ENCODE results near the gene HNF1B.
A peak's percentile ranks its signal among the peaks of the same experiment; 100 is the strongest.
"Not testable (repeated sequence)": the region's sequence is repeated elsewhere in the genome, so short reads cannot be mapped to it uniquely, and the experiment has no call there.

The HNF1B gene, protein sequence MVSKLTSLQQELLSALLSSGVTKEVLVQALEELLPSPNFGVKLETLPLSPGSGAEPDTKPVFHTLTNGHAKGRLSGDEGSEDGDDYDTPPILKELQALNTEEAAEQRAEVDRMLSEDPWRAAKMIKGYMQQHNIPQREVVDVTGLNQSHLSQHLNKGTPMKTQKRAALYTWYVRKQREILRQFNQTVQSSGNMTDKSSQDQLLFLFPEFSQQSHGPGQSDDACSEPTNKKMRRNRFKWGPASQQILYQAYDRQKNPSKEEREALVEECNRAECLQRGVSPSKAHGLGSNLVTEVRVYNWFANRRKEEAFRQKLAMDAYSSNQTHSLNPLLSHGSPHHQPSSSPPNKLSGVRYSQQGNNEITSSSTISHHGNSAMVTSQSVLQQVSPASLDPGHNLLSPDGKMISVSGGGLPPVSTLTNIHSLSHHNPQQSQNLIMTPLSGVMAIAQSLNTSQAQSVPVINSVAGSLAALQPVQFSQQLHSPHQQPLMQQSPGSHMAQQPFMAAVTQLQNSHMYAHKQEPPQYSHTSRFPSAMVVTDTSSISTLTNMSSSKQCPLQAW

DNA sequence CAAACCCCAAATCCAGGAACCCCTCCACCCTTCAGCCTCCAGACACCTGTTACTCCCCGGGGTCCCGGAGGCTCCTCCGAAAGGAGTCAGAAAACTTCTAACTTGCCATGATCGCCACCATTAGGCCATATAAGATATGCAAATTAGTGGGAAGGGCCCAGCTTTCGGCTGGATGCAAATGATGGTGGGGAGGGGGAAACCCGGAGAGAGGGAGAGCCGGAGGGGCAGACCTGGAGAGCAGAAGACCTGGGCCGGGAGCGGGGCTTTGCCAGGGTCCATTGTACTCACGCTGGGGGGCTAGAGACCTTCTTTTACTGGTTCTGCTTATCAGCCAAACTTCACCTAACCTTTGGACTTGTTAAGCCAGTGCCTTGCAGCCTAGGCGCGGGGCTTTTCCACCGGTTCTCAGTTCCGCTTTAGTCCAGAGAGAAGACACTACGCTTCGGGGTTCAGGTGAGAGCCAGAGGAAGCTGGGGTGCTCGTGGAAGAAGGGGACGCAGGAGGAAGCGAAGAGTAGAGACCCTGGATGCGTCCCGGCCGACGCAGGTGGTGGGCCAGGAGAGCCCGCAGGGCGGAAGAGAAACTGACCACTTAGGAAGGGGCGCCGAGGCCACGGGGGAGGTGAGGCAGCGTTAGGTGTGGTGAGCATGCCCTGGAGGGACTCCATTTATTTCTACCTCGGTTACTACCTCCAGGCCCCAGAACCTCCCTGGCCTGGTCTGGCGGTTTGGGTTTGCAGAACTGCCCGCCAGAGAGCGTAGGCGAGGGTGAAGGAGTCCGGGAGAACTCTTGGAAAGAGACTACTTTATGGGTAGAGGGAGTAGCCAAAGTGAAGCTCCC, at the start of gene HNF1B:
Gene HNF1B (minus strand): TSS at position 99 of the 840 bp plus-strand sequence. CDS start 175 bp downstream, outside the sequence.
- DNase-seq: peak; percentile 82

GRCh38 chr17:37792787-37793186, 47.9 kb upstream of the HNF1B start:
- peak; percentile 49 for DNase-seq
- in situ Hi-C loops (cut with HindIII; ENCODE audit: low pct_ligation_motif_present, low pct_unique_long_range_greater_than_20kb, low sequenced_read_pairs): no loop called here

More for the DNA sequence above, at the start of gene HNF1B:
- in situ Hi-C loops (cut with HindIII; ENCODE audit: low pct_ligation_motif_present, low pct_unique_long_range_greater_than_20kb, low sequenced_read_pairs): no loop called here

- in situ Hi-C loops (cut with HindIII; ENCODE audit: low pct_ligation_motif_present, low pct_unique_long_range_greater_than_20kb, low sequenced_read_pairs): no loop called here
- peak; percentile 78 for DNase-seq
Observed at GRCh38 chr17:37791447-37792399, 46.9 kb upstream of the HNF1B start.

DNA sequence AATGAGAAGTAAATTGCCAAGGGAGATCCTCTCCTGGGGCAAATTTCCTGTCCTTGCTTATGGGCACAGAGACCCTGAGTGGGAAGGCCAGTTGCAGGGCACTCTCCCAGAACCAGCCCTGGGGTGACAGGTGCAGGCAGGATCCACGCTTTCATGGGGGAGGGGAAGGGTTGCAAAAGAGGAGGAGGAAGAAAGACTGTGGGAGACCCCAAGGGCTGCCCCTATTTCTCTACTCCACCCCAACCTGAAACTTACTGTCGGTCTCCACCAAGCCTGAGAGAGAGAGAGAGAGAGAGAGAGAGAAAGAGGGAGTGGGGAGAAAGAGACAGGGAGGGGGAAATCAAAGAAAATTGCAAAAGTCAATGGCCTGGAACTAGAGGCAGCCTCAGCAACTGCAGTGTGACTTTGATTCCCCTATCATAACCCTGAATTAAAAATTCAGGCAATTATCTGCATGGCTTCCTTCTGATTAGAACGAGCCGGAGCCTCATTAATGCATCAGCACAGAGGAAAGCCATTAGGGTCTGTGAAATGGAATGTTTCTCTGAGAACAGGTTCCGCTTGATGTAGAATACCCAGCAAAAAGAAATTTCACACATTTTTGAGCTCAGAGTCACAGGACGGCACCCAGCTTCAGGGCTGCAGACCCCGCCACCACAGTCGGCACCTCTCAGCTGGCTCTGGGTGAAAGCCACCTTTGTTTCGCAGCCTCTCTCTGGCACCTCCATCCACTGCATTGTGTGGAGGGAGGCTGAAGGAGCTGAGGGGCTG, 45.1 kb upstream of the HNF1B start:
- in situ Hi-C loops (cut with HindIII; ENCODE audit: low pct_ligation_motif_present, low pct_unique_long_range_greater_than_20kb, low sequenced_read_pairs): no loop called here
- peak; percentile 94 for DNase-seq

DNA sequence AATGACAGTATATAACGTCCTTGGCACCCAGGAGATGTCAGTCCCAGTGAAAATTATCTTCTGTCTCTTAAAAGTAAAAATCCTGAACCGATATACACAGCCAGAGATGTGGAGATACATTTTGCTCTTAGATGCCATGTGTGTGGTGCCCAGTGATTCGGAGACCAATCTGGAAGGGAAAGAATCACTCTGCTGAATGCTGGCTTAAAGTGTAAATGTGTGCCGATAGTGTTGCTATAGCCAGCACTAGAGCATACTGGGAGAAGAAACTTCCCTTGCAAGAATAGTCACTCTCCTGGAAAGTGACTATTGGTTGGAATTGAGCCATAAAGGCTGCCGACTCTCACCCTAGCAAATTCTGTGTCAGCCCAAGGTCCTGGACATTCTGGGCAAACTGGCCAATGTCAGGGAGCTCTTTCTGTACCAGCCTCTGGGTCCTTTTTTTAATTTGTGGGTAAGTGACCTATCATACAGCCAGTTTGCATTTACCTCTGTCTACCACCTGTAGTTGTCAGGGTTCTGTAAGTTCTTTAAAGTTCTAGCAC, 44.2 kb upstream of the HNF1B start:
- in situ Hi-C loops (cut with HindIII; ENCODE audit: low pct_ligation_motif_present, low pct_unique_long_range_greater_than_20kb, low sequenced_read_pairs): no loop called here
- peak; percentile 28 for DNase-seq

GRCh38 chr17:37788526-37788925, 43.7 kb upstream of the HNF1B start:
- DNase-seq: no peak
- in situ Hi-C loops (cut with HindIII; ENCODE audit: low pct_ligation_motif_present, low pct_unique_long_range_greater_than_20kb, low sequenced_read_pairs): no loop called here

DNA sequence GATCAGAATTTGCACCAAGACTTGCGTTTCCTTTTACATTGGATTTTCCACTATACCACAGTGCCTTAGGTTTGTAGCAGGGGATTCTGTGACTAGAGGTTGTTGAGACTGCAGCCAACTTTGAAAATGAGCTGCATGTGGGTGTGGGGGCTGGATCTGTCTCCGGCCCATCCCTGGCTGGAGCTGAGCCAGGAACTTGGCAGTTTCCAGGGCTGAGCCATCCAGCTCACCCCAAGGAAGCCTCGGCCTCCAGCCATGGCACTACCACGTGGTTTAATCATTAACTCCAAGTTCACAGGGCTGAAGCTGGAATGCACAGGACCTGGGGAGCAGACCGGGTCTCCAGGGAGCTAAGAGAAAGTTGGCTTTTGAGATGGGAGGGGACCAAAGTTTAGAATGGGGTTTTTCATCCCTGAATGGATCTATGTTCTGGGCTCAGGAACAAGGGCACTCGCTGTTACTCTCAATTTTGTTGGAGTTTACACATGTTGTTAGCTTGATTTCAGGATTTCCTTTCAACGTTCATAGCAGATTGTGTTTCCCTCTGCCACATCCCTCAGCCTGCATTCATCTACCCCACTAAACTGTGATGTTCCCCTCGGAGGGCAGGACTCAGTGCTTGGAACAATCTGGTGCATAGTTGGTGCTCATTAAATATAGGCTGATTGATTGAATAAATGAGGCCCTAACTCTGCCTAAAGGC, 42.3 kb upstream of the HNF1B start:
- peak; percentile 99 for DNase-seq
- in situ Hi-C loops (cut with HindIII; ENCODE audit: low pct_ligation_motif_present, low pct_unique_long_range_greater_than_20kb, low sequenced_read_pairs): no loop called here

GRCh38 chr17:37786481-37786880, 41.6 kb upstream of the HNF1B start:
- in situ Hi-C loops (cut with HindIII; ENCODE audit: low pct_ligation_motif_present, low pct_unique_long_range_greater_than_20kb, low sequenced_read_pairs): no loop called here
- DNase-seq: no peak

- DNase-seq; in situ Hi-C loops (cut with HindIII; ENCODE audit: low pct_ligation_motif_present, low pct_unique_long_range_greater_than_20kb, low sequenced_read_pairs): not testable (repeated sequence)
Observed at GRCh38 chr17:37782460-37782859, 37.6 kb upstream of the HNF1B start.

DNA sequence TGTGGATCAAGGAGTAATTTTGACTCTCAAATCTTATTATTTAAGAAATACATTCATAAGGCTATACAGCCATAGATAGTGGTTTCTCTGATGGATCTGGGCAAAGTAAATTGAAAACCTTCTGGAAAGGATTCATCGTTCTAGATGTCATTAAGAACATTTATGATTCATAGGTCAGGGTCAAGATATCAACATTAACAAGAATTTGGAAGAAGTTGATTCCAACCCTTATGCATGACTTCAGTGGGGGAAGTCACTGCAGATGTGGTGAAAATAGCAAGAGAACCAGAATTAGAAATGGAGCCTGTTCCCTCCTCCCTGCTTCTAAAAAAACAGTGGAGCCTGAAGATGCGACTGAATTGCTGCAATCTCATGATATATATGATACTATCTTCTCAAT, 36.6 kb upstream of the HNF1B start:
- in situ Hi-C loops (cut with HindIII; ENCODE audit: low pct_ligation_motif_present, low pct_unique_long_range_greater_than_20kb, low sequenced_read_pairs): no loop called here
- DNase-seq: no peak

- in situ Hi-C loops (cut with HindIII; ENCODE audit: low pct_ligation_motif_present, low pct_unique_long_range_greater_than_20kb, low sequenced_read_pairs): no loop called here
- no peak for DNase-seq
Observed at GRCh38 chr17:37779554-37779953, 34.7 kb upstream of the HNF1B start.

DNA sequence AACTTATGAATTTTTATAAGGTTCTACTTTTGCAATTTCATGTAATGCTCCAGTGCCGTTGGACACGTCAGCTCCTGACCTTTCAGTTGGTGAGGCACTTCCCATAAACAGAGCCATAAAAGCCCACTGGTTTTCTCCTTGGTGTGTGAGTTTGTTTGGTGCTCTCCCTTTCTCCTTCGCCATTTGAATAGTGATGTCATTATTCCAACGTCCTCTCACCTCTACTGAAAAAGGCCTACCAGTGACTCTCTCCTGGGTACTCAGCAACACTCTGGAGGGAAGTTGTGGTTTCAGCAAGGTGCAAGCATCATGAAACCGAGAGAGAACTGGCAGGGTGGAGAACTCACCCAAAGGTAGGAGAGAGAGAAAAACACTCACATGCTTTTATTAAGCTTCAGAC, 29.6 kb upstream of the HNF1B start:
- DNase-seq: no peak
- in situ Hi-C loops (cut with HindIII; ENCODE audit: low pct_ligation_motif_present, low pct_unique_long_range_greater_than_20kb, low sequenced_read_pairs): no loop called here

DNA sequence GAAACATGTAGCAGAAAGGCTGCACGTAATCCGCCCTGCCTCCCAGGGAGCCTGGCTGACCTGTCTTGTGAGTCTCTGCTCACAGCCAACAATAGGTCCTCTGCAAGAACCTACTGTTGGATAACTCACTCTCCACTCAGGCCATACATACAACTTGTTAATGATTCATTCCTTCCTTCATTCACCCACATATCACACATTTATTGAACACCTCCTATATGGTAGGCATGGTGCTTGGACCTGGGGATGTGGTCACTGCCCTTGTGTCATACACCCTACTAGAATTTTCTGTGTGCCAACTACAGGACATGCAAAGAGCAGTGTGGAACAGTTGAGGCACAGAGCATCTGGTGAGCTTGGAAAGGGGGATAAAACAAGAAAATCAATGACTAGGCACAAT, 28.1 kb upstream of the HNF1B start:
- in situ Hi-C loops (cut with HindIII; ENCODE audit: low pct_ligation_motif_present, low pct_unique_long_range_greater_than_20kb, low sequenced_read_pairs): no loop called here
- no peak for DNase-seq

DNA sequence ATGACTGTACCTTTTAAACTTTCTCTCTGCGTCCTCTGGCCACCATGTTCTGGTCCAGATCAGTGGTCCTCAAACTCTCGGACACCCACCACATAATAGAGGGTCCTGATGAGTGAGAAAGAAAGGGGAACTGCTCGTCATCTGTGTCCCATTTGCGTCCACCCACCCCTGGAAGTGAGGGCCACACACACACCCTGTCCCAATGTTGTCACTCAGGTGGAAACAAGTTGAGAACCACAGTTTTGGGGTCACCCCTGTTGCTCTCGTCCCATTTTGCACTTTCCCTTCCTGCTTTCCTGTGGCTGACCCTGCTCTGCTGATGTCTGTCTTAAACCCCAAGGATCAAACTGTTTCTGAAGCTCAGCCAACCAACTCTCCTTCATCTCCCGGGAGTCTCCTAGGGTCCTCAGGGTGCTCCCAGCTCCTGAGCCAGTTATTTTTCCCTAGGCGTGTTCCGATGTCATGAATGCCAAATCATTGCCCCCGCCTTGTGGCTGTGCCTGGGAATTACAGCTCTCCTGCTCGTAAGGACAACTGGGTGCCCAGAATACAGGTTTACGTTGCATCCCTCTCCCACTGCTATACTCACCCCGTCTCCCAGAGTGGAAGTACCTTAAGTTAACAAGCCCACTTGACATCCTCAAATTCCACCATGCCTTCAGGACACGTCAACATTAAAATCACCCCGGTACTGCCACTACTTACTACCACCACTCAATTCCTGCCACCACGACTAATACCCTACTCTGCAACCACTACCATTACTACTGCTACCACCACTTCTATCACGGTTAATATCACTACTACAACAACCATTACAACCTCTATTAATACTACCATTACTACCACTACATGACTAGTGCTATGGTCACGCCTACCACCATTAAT, 26.0 kb upstream of the HNF1B start:
- peak; percentile 83 for DNase-seq
- in situ Hi-C loops (cut with HindIII; ENCODE audit: low pct_ligation_motif_present, low pct_unique_long_range_greater_than_20kb, low sequenced_read_pairs): no loop called here

DNA sequence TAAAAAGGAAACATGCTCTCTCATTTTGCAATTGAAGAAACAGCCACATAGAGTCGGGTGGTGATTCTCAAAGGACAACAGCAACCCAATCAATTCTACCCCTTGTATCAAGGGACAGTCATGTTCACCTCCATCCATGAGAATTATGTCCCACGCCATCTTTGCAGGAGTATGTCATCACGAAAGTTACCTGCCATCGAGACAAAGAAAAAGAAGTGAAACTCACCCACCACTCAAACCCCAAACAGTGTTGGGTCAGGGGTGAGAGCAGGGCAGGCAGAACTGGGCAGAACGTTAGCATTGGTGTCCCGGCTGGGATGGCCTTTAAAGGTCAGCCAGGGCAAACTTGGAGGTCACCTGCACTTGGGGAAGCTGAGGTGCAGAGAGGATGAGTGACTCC, 24.2 kb upstream of the HNF1B start:
- in situ Hi-C loops (cut with HindIII; ENCODE audit: low pct_ligation_motif_present, low pct_unique_long_range_greater_than_20kb, low sequenced_read_pairs): no loop called here
- no peak for DNase-seq

DNA sequence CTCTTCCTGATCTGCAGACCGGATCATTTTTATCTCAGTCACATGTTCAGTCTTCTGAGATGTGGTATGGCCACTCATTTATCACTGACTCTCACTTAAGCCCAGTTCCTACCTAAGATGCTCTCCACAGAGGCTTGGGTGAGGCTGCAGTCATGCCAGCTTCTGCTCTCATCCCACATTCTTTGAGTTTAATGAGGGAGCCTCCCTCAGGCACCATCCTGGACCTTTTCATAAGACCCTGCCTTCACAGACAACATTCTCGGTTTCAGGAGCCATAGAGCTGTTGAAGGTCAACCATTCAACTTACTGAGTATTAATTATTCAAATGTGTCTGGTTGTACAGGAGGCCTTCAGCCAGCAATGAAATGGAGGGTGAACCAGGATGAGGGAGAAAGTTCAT, 23.6 kb upstream of the HNF1B start:
- in situ Hi-C loops (cut with HindIII; ENCODE audit: low pct_ligation_motif_present, low pct_unique_long_range_greater_than_20kb, low sequenced_read_pairs): no loop called here

More for the DNA sequence above, 23.6 kb upstream of the HNF1B start:
- no peak for DNase-seq

Data from ACHN (cell line).